K562 (cell line): Measurements from ENCODE around the gene FAM217B. TPM values are rescaled to one million over a fixed set of nuclear protein-coding genes. Genes with fewer than 3 reads are reported as not detected.

ENCODE experiments used
- CBX3 ChIP-seq, 2 experiments: IDR thresholded peaks; 1 replicate in 1 of 2; 2 replicates in 1 of 2; pipeline ENCODE4 v1.6.1; 2012; ENCODE audit warnings: inconsistent platforms in 2 of 2, low read length in 2 of 2, borderline replicate concordance in 1 of 2, control low read depth in 1 of 2
- ESRRA ChIP-seq: fragments of 450-650 bp; IDR thresholded peaks from 2 replicates; pipeline ENCODE4 v1.6.1; 2014; ENCODE audit warnings: low read depth, mild to moderate bottlenecking, moderate library complexity, borderline replicate concordance
- FOXK2 ChIP-seq, 2 experiments: fragments of 450-650 bp; IDR thresholded peaks in 1 of 2; conservative IDR thresholded peaks in 1 of 2; 2 replicates each; pipeline ENCODE4 v1.6.1; 2016; ENCODE audit warnings: low read depth in 2 of 2, mild to moderate bottlenecking in 1 of 2
- PBX2 ChIP-seq, 2 experiments: IDR thresholded peaks in 1 of 2; conservative IDR thresholded peaks in 1 of 2; 2 replicates each; pipeline ENCODE4 v1.6.1; 2016; ENCODE audit warnings: low read depth in 2 of 2, mild to moderate bottlenecking in 1 of 2, missing compliant biosample characterization in 1 of 2, missing genetic modification characterization in 1 of 2, moderate library complexity in 1 of 2
- POLR2H ChIP-seq: IDR thresholded peaks from 2 replicates; pipeline ENCODE4 v1.6.1; 2016; ENCODE audit warnings: missing genetic modification characterization, low read depth, mild to moderate bottlenecking, control low read depth, missing compliant biosample characterization, moderate library complexity
- RAD21 ChIP-seq, 2 experiments: fragments of 250-450 bp in 1 of 2; fragments of 450-650 bp in 1 of 2; sonication (Bioruptor Pico) in 1 of 2; formaldehyde crosslinking in 1 of 2; IDR thresholded peaks in 1 of 2; conservative IDR thresholded peaks in 1 of 2; 2 replicates each; pipeline versions ENCODE4 v1.4.0 to v1.8.0; 2020 to 2022; ENCODE audit warnings: mild to moderate bottlenecking in 2 of 2, moderate library complexity in 1 of 2
- SMAD2 ChIP-seq: fragments of 150-350 bp; IDR thresholded peaks from 2 replicates; pipeline ENCODE4 v1.6.1; 2014; ENCODE audit warnings: low read depth, mild to moderate bottlenecking, low read length
- THAP7 ChIP-seq: fragments of 250-450 bp; sonication (Bioruptor Pico); IDR thresholded peaks from 2 replicates; pipeline ENCODE4 v1.5.0; 2021
- ZNF766 ChIP-seq: fragments of 200-800 bp; sonication (Bioruptor generic); conservative IDR thresholded peaks from 2 replicates; pipeline ENCODE4 v1.6.1; 2016; ENCODE audit warnings: missing genetic modification characterization, missing compliant biosample characterization
- polyA plus RNA-seq, 8 experiments: library from polyadenylated mRNA; depleted of rRNA in 4 of 8; stranded (reverse) in 5 of 8; unstranded in 3 of 8; fragments of >200 nt; fragmentation: Nextera tagmentation in 2 of 8; fragmentation: Illumina TruSeq in 1 of 8; extraction: Ambion mirVana in 2 of 8; extraction: Trizol in 1 of 8; gene quantifications; 2 replicates each; pipeline versions ENCODE4 v1.2.1 to v1.2.3, GENCODE V29; 2011 to 2014; ENCODE audit warnings: inconsistent platforms in 1 of 8, missing spikeins in 1 of 8
- total RNA-seq, 7 experiments: library from RNA; depleted of rRNA in 6 of 7; stranded (reverse); fragments of >200 nt in 6 of 7; fragmentation: Illumina TruSeq in 2 of 7; extraction: Trizol in 2 of 7; gene quantifications; 2 replicates each; pipeline versions ENCODE4 v1.2.1 to v1.2.3, GENCODE V29; 2011 to 2021; ENCODE audit warnings: low replicate concordance in 1 of 7
- TF ChIP-seq, protein P1 (sequence below): fragments of 250-450 bp; sonication (Bioruptor Pico); IDR thresholded peaks from 2 replicates; pipeline ENCODE4 v1.5.0; 2020; ENCODE audit warnings: mild to moderate bottlenecking
- TF ChIP-seq, protein P2 (sequence below): fragments of 450-650 bp; IDR thresholded peaks from 2 replicates; pipeline ENCODE4 v1.6.1; 2018; ENCODE audit warnings: mild to moderate bottlenecking, low read depth; ENCODE audit not compliant: partially characterized antibody
- TF ChIP-seq, protein P3 (sequence below): sonication (generic); formaldehyde crosslinking; IDR thresholded peaks from 2 replicates; pipeline ENCODE4 v1.8.0; 2023; ENCODE audit warnings: mild to moderate bottlenecking, missing genetic modification reagents
- TF ChIP-seq, protein P4 (sequence below), 2 experiments: fragments of 450-650 bp in 1 of 2; sonication (generic) in 1 of 2; formaldehyde crosslinking; conservative IDR thresholded peaks; 2 replicates each; pipeline versions ENCODE4 v1.4.0 to v1.8.1; 2020 to 2022; ENCODE audit warnings: mild to moderate bottlenecking in 1 of 2, missing genetic modification reagents in 1 of 2

FAM217B gene
- total and polyA plus RNA-seq, 9 of the 15 experiments (the other 6 are each of a cell fraction or from before 2014, with no cell fraction given), result 4.8 to 11.4 (median 6.9) TPM

DNA sequence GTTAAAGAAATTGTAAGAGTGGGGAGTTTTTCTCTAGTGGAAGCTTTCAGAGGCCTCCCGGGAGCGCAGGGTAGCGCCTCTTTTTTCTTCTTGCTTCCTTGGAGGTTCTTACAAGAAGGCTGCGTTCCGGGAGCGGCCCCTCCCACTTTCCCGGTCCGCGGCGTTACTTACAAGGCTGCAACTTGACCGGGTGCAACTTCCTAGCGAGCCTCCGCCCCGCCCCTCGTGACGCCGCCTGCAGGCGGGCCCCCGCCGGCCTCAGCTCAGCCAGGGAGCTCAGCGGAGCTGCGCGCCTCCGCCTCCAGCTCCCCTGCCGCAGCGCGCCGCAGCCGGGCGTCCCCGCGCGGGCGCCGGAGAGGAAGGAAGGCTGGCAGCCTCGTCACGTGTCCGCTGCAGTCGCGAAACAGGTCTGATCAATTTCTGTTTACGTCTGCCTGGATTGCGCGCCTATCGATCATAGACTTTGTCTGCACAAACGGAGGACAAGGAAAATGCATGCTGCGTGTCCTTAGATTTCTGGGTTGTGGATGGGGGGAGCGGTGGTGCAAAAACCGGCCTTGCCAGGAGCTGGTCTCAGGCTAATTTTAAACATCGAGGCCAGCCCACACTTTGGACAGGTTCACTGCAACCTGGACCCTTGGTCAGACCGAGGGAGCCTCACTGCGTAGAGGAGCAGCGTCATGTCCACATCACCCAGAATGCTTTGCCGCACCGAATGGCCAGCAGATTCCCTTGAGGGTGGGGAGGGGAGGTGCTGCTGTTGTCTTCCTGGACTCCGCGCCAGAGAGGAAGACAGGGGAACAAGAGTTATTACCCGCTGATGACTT is at the start of gene FAM217B, which contains the start of gene PPP1R3D (continued):
- TF ChIP-seq, protein P1, sequence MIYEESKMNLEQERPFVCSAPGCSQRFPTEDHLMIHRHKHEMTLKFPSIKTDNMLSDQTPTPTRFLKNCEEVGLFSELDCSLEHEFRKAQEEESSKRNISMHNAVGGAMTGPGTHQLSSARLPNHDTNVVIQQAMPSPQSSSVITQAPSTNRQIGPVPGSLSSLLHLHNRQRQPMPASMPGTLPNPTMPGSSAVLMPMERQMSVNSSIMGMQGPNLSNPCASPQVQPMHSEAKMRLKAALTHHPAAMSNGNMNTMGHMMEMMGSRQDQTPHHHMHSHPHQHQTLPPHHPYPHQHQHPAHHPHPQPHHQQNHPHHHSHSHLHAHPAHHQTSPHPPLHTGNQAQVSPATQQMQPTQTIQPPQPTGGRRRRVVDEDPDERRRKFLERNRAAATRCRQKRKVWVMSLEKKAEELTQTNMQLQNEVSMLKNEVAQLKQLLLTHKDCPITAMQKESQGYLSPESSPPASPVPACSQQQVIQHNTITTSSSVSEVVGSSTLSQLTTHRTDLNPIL (CRISPR knock-in tag), result no peak
- TF ChIP-seq FOXK2 (conservative IDR thresholded peaks at IDR 0.05 in 1 of 2, IDR thresholded peaks at IDR 0.05 in 1 of 2; ENCODE audit: low read depth in 2 of 2) (peak; percentile 88 to 91), PBX2 (CRISPR knock-in tag; IDR thresholded peaks at IDR 0.05; ENCODE audit: low read depth) (no peak), PBX2 (tag; conservative IDR thresholded peaks at IDR 0.05; ENCODE audit: low read depth) (peak; percentile 90), ZNF766 (CRISPR knock-in tag) (peak; percentile 15; the same call in 1 of the 2 replicates), THAP7 (CRISPR knock-in tag) (peak; percentile 46; the same call in 1 of the 2 replicates), ESRRA (no peak; the same call in 1 of the 2 replicates), POLR2H (tag) (peak; percentile 71), SMAD2 (no peak), RAD21 (CRISPR knock-in tag; conservative IDR thresholded peaks at IDR 0.05 in 1 of 2, IDR thresholded peaks at IDR 0.05 in 1 of 2) (no peak), CBX3 (IDR thresholded peaks at IDR 0.05; ENCODE audit: borderline replicate concordance in 1 of 2, low read length in 2 of 2) (no peak)
- TF ChIP-seq, protein P2, sequence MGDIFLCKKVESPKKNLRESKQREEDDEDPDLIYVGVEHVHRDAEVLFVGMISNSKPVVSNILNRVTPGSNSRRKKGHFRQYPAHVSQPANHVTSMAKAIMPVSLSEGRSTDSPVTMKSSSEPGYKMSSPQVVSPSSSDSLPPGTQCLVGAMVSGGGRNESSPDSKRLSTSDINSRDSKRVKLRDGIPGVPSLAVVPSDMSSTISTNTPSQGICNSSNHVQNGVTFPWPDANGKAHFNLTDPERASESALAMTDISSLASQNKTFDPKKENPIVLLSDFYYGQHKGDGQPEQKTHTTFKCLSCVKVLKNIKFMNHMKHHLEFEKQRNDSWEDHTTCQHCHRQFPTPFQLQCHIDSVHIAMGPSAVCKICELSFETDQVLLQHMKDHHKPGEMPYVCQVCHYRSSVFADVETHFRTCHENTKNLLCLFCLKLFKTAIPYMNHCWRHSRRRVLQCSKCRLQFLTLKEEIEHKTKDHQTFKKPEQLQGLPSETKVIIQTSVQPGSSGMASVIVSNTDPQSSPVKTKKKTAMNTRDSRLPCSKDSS, result no peak
- TF ChIP-seq, protein P3, sequence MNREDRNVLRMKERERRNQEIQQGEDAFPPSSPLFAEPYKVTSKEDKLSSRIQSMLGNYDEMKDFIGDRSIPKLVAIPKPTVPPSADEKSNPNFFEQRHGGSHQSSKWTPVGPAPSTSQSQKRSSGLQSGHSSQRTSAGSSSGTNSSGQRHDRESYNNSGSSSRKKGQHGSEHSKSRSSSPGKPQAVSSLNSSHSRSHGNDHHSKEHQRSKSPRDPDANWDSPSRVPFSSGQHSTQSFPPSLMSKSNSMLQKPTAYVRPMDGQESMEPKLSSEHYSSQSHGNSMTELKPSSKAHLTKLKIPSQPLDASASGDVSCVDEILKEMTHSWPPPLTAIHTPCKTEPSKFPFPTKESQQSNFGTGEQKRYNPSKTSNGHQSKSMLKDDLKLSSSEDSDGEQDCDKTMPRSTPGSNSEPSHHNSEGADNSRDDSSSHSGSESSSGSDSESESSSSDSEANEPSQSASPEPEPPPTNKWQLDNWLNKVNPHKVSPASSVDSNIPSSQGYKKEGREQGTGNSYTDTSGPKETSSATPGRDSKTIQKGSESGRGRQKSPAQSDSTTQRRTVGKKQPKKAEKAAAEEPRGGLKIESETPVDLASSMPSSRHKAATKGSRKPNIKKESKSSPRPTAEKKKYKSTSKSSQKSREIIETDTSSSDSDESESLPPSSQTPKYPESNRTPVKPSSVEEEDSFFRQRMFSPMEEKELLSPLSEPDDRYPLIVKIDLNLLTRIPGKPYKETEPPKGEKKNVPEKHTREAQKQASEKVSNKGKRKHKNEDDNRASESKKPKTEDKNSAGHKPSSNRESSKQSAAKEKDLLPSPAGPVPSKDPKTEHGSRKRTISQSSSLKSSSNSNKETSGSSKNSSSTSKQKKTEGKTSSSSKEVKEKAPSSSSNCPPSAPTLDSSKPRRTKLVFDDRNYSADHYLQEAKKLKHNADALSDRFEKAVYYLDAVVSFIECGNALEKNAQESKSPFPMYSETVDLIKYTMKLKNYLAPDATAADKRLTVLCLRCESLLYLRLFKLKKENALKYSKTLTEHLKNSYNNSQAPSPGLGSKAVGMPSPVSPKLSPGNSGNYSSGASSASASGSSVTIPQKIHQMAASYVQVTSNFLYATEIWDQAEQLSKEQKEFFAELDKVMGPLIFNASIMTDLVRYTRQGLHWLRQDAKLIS (CRISPR knock-in tag), result no peak
- TF ChIP-seq, protein P4, sequence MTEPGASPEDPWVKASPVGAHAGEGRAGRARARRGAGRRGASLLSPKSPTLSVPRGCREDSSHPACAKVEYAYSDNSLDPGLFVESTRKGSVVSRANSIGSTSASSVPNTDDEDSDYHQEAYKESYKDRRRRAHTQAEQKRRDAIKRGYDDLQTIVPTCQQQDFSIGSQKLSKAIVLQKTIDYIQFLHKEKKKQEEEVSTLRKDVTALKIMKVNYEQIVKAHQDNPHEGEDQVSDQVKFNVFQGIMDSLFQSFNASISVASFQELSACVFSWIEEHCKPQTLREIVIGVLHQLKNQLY (CRISPR knock-in tag; conservative IDR thresholded peaks at IDR 0.05), result no peak
